HEK293 (cell line): ENCODE measurements around the gene MYADML2.
A peak's percentile ranks its signal among the peaks of the same experiment; 100 is the strongest.

Experiments
- CTCF ChIA-PET: fragments of 350-600 bp; formaldehyde crosslinking; extraction: SDS; loops from one replicate; lab custom pipeline; 2021; ENCODE audit warnings: antibody characterized with exemption; lab: Yijun Ruan, JAX
- POLR2A ChIA-PET: fragments of 300-600 bp; formaldehyde crosslinking; extraction: SDS; loops from one replicate; lab custom pipeline; 2020; ENCODE audit warnings: antibody characterized with exemption, inconsistent platforms; lab: Yijun Ruan, JAX
- H3K27ac ChIP-seq: fragments of 200-500 bp; sonication (Bioruptor generic); 2 replicates; pipeline ENCODE4 v1.5.1; 2014; ENCODE audit warnings: low read depth, low read length, control low read depth, inconsistent platforms; ENCODE audit errors: extremely low read depth
- H3K36me3 ChIP-seq, 2 experiments: fragments of 200-500 bp in 1 of 2; sonication (Bioruptor generic) in 1 of 2; 1 replicate in 1 of 2; 2 replicates in 1 of 2; pipeline ENCODE4 v1.5.1; 2014 to 2017; ENCODE audit warnings: inconsistent platforms in 2 of 2, low read length in 2 of 2; ENCODE audit not compliant: control insufficient read depth in 2 of 2, insufficient read depth in 1 of 2
- H3K4me1 ChIP-seq: fragments of 200-500 bp; sonication (Bioruptor generic); 2 replicates; pipeline ENCODE4 v1.5.1; 2014; ENCODE audit warnings: mild to moderate bottlenecking, low read length, inconsistent platforms; ENCODE audit not compliant: control insufficient read depth, insufficient read depth
- H3K4me3 ChIP-seq: 2 replicates; pipeline ENCODE4 v1.5.1; 2011; ENCODE audit warnings: low read depth, mild to moderate bottlenecking, control low read depth, low read length, moderate library complexity
- H3K9me3 ChIP-seq: fragments of 200-500 bp; sonication (Bioruptor generic); 2 replicates; pipeline ENCODE4 v1.5.1; 2014; ENCODE audit warnings: low read depth, low read length, inconsistent platforms; ENCODE audit not compliant: control insufficient read depth, insufficient read depth
- BCL11A ChIP-seq: fragments of 450-650 bp; formaldehyde crosslinking; IDR thresholded peaks from 2 replicates; pipeline ENCODE4 v1.5.1; 2016; ENCODE audit warnings: low read depth, missing biosample characterization, missing genetic modification characterization
- GLIS1 ChIP-seq: fragments of 450-650 bp; formaldehyde crosslinking; IDR thresholded peaks from 2 replicates; pipeline ENCODE4 v1.5.1; 2016; ENCODE audit warnings: missing biosample characterization, missing genetic modification characterization
- GLIS2 ChIP-seq: fragments of 450-650 bp; formaldehyde crosslinking; IDR thresholded peaks from 2 replicates; pipeline ENCODE4 v1.5.1; 2016; ENCODE audit warnings: missing biosample characterization, missing genetic modification characterization
- KLF8 ChIP-seq: fragments of 450-650 bp; formaldehyde crosslinking; IDR thresholded peaks from 2 replicates; pipeline ENCODE4 v1.5.1; 2016; ENCODE audit warnings: missing biosample characterization, missing genetic modification characterization
- MZF1 ChIP-seq: fragments of 450-650 bp; formaldehyde crosslinking; IDR thresholded peaks from 2 replicates; pipeline ENCODE4 v1.5.1; 2017; ENCODE audit warnings: missing biosample characterization, missing genetic modification characterization, borderline replicate concordance
- RBAK ChIP-seq: fragments of 450-650 bp; formaldehyde crosslinking; IDR thresholded peaks from 2 replicates; pipeline ENCODE4 v1.5.1; 2016; ENCODE audit warnings: missing biosample characterization, missing genetic modification characterization
- SETDB1 ChIP-seq: IDR thresholded peaks from one replicate; pipeline ENCODE4 v1.6.1; 2017; ENCODE audit warnings: mild to moderate bottlenecking, low read length, moderate library complexity, mixed read lengths; ENCODE audit not compliant: insufficient read length
- TCF7L2 ChIP-seq: IDR thresholded peaks from 2 replicates; pipeline ENCODE4 v1.6.1; 2011; ENCODE audit warnings: low read depth, mild to moderate bottlenecking, inconsistent platforms, low read length, moderate library complexity, borderline replicate concordance
- YY1 ChIP-seq: fragments of 450-650 bp; formaldehyde crosslinking; IDR thresholded peaks from 2 replicates; pipeline ENCODE4 v1.5.1; 2018; ENCODE audit warnings: missing biosample characterization, missing genetic modification characterization
- ZFP3 ChIP-seq: fragments of 450-650 bp; formaldehyde crosslinking; IDR thresholded peaks from 2 replicates; pipeline ENCODE4 v1.5.1; 2016; ENCODE audit warnings: low read depth, missing biosample characterization, missing genetic modification characterization
- ZNF19 ChIP-seq: fragments of 450-650 bp; formaldehyde crosslinking; IDR thresholded peaks from 2 replicates; pipeline ENCODE4; 2016; ENCODE audit warnings: missing biosample characterization, missing genetic modification characterization, low read depth
- ZNF2 ChIP-seq: fragments of 450-650 bp; formaldehyde crosslinking; IDR thresholded peaks from 2 replicates; pipeline ENCODE4 v1.5.1; 2016; ENCODE audit warnings: missing biosample characterization, missing genetic modification characterization
- ZNF211 ChIP-seq: fragments of 450-650 bp; formaldehyde crosslinking; IDR thresholded peaks from 2 replicates; pipeline ENCODE4 v1.5.1; 2016; ENCODE audit warnings: low read depth, missing biosample characterization, missing genetic modification characterization
- ZNF274 ChIP-seq, 2 experiments: fragments of 200-500 bp in 1 of 2; fragments of 450-650 bp in 1 of 2; sonication (Bioruptor generic) in 1 of 2; formaldehyde crosslinking in 1 of 2; IDR thresholded peaks; 2 replicates each; pipeline versions ENCODE4 v1.5.1 to v1.6.1; 2014 to 2016; ENCODE audit warnings: borderline replicate concordance in 1 of 2, inconsistent platforms in 1 of 2, low read length in 1 of 2, missing biosample characterization in 1 of 2, missing genetic modification characterization in 1 of 2
- ZNF311 ChIP-seq: fragments of 450-650 bp; formaldehyde crosslinking; IDR thresholded peaks from 2 replicates; pipeline ENCODE4 v1.5.1; 2017; ENCODE audit warnings: missing biosample characterization, missing genetic modification characterization, borderline replicate concordance
- ZNF335 ChIP-seq: fragments of 450-650 bp; formaldehyde crosslinking; conservative IDR thresholded peaks from 2 replicates; pipeline ENCODE4 v1.5.1; 2016; ENCODE audit warnings: missing biosample characterization, missing genetic modification characterization
- ZNF362 ChIP-seq: fragments of 450-650 bp; formaldehyde crosslinking; IDR thresholded peaks from 2 replicates; pipeline ENCODE4 v1.5.1; 2016; ENCODE audit warnings: missing biosample characterization, missing genetic modification characterization
- ZNF677 ChIP-seq: fragments of 450-650 bp; IDR thresholded peaks from 2 replicates; pipeline ENCODE4 v1.5.0; 2018; ENCODE audit warnings: missing biosample characterization, mild to moderate bottlenecking, missing genetic modification characterization, moderate library complexity
- ZNF692 ChIP-seq: fragments of 450-650 bp; formaldehyde crosslinking; IDR thresholded peaks from 2 replicates; pipeline ENCODE4 v1.5.1; 2016; ENCODE audit warnings: missing biosample characterization, missing genetic modification characterization
- ZNF707 ChIP-seq: fragments of 450-650 bp; formaldehyde crosslinking; IDR thresholded peaks from 2 replicates; pipeline ENCODE4 v1.5.1; 2016; ENCODE audit warnings: missing biosample characterization, missing genetic modification characterization
- ZNF776 ChIP-seq: fragments of 450-650 bp; formaldehyde crosslinking; IDR thresholded peaks from 2 replicates; pipeline ENCODE4 v1.5.0; 2017; ENCODE audit warnings: missing biosample characterization, missing genetic modification characterization, borderline replicate concordance
- ZNF837 ChIP-seq: fragments of 450-650 bp; formaldehyde crosslinking; IDR thresholded peaks from 2 replicates; pipeline ENCODE4 v1.5.1; 2016; ENCODE audit warnings: missing biosample characterization, missing genetic modification characterization
- ZSCAN16 ChIP-seq: fragments of 450-650 bp; formaldehyde crosslinking; IDR thresholded peaks from 2 replicates; pipeline ENCODE4 v1.5.1; 2016; ENCODE audit warnings: missing biosample characterization, missing genetic modification characterization
- TF ChIP-seq, protein P1 (sequence below): fragments of 450-650 bp; formaldehyde crosslinking; IDR thresholded peaks from 2 replicates; pipeline ENCODE4 v1.5.1; 2016; ENCODE audit warnings: missing biosample characterization, missing genetic modification characterization
- TF ChIP-seq, protein P2 (sequence below): fragments of 450-650 bp; formaldehyde crosslinking; IDR thresholded peaks from 2 replicates; pipeline ENCODE4 v1.5.1; 2016; ENCODE audit warnings: missing biosample characterization, missing genetic modification characterization, borderline replicate concordance
- TF ChIP-seq, protein P3 (sequence below): fragments of 450-650 bp; formaldehyde crosslinking; IDR thresholded peaks from 2 replicates; pipeline ENCODE4 v1.5.1; 2016; ENCODE audit warnings: missing biosample characterization, missing genetic modification characterization

Gene MYADML2

GRCh38 chr17:81984773-81985410 lies 37.9 kb upstream of the MYADML2 start (continued):
- TF ChIP-seq, protein P1, sequence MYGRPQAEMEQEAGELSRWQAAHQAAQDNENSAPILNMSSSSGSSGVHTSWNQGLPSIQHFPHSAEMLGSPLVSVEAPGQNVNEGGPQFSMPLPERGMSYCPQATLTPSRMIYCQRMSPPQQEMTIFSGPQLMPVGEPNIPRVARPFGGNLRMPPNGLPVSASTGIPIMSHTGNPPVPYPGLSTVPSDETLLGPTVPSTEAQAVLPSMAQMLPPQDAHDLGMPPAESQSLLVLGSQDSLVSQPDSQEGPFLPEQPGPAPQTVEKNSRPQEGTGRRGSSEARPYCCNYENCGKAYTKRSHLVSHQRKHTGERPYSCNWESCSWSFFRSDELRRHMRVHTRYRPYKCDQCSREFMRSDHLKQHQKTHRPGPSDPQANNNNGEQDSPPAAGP (tag by site-specific recombination): peak; percentile 42; the same call in 1 of the 2 replicates
- TF ChIP-seq ZNF2 (tag by site-specific recombination) (0 out of 2 replicates have a peak, but pooled peaks have one; percentile 35), ZNF707 (tag by site-specific recombination) (no peak), SETDB1 (no peak), ZNF692 (tag by site-specific recombination) (no peak), YY1 (tag by site-specific recombination) (no peak), GLIS1 (peak; percentile 74), ZNF211 (tag by site-specific recombination) (no peak), ZNF677 (tag by site-specific recombination) (no peak), TCF7L2 (no peak), KLF8 (tag by site-specific recombination) (peak; percentile 96), ZNF274 (IDR thresholded peaks at IDR 0.05; ENCODE audit: low read length) (no peak), ZNF274 (tag by site-specific recombination; IDR thresholded peaks at IDR 0.05; ENCODE audit: borderline replicate concordance) (no peak)
- TF ChIP-seq, protein P2, sequence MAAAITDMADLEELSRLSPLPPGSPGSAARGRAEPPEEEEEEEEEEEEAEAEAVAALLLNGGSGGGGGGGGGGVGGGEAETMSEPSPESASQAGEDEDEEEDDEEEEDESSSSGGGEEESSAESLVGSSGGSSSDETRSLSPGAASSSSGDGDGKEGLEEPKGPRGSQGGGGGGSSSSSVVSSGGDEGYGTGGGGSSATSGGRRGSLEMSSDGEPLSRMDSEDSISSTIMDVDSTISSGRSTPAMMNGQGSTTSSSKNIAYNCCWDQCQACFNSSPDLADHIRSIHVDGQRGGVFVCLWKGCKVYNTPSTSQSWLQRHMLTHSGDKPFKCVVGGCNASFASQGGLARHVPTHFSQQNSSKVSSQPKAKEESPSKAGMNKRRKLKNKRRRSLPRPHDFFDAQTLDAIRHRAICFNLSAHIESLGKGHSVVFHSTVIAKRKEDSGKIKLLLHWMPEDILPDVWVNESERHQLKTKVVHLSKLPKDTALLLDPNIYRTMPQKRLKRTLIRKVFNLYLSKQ: 0 out of 2 replicates have a peak, but pooled peaks have one; percentile 24

- Histone ChIP-seq H3K27ac (no peak overlapping the region), H3K36me3 (peaks cover 9 to 54% of the 10 kb centered on the region in 2 experiments; a peak in 2 of 3 replicates), H3K9me3 (no peaks in the 10 kb centered on the region), H3K4me1 (peaks cover 5% of the 10 kb centered on the region), H3K4me3 (no peak overlapping the region)
- POLR2A ChIA-PET: interaction anchor here (0.6 to 1.2 kb wide), 4 partner anchors 13 to 39 kb away, joined by 3 to 8 read pairs (median 4); partner anchors contain the start of genes CENPX, LRRC45 and NOTUM
- CTCF ChIA-PET: interaction anchor here (0.6 to 1.6 kb wide), 3 partner anchors 20 to 24 kb away, joined by 3 to 6 read pairs (median 3); no protein-coding TSS in a partner anchor
- TF ChIP-seq ZNF776 (tag by site-specific recombination) (no peak), ZNF311 (tag by site-specific recombination) (no peak), ZNF335 (tag by site-specific recombination) (no peak), ZNF274 (IDR thresholded peaks at IDR 0.05; ENCODE audit: low read length) (no peak), ZNF274 (tag by site-specific recombination; IDR thresholded peaks at IDR 0.05; ENCODE audit: borderline replicate concordance) (no peak), ZNF19 (tag by site-specific recombination) (no peak), GLIS2 (no peak), ZFP3 (no peak), RBAK (tag by site-specific recombination) (no peak), ZNF362 (no peak), YY1 (tag by site-specific recombination) (no peak), BCL11A (tag by site-specific recombination) (no peak), ZNF837 (tag by site-specific recombination) (no peak), ZSCAN16 (tag by site-specific recombination) (no peak), MZF1 (tag by site-specific recombination) (no peak)
- TF ChIP-seq, protein P3, sequence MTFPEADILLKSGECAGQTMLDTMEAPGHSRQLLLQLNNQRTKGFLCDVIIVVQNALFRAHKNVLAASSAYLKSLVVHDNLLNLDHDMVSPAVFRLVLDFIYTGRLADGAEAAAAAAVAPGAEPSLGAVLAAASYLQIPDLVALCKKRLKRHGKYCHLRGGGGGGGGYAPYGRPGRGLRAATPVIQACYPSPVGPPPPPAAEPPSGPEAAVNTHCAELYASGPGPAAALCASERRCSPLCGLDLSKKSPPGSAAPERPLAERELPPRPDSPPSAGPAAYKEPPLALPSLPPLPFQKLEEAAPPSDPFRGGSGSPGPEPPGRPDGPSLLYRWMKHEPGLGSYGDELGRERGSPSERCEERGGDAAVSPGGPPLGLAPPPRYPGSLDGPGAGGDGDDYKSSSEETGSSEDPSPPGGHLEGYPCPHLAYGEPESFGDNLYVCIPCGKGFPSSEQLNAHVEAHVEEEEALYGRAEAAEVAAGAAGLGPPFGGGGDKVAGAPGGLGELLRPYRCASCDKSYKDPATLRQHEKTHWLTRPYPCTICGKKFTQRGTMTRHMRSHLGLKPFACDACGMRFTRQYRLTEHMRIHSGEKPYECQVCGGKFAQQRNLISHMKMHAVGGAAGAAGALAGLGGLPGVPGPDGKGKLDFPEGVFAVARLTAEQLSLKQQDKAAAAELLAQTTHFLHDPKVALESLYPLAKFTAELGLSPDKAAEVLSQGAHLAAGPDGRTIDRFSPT (tag by site-specific recombination): no peak
Measured at GRCh38 chr17:81983639-81984373, 36.8 kb upstream of the MYADML2 start.
